ENCODE data around the gene DAP3.

- TF ChIP-seq CTCF (conservative IDR thresholded peaks at IDR 0.05 in 1 of 2, IDR thresholded peaks at IDR 0.05 in 1 of 2; ENCODE audit: low read depth in 1 of 2, low read length in 2 of 2) (no peak), EZH2 (IDR thresholded peaks at IDR 0.05; ENCODE audit: low read length, missing control alignments) (no peak)
These were observed 48.5 kb upstream of the DAP3 start for GRCh38 chr1:155640367-155640766.
